ENCODE results near the gene MRPL23.

Gene MRPL23

DNA sequence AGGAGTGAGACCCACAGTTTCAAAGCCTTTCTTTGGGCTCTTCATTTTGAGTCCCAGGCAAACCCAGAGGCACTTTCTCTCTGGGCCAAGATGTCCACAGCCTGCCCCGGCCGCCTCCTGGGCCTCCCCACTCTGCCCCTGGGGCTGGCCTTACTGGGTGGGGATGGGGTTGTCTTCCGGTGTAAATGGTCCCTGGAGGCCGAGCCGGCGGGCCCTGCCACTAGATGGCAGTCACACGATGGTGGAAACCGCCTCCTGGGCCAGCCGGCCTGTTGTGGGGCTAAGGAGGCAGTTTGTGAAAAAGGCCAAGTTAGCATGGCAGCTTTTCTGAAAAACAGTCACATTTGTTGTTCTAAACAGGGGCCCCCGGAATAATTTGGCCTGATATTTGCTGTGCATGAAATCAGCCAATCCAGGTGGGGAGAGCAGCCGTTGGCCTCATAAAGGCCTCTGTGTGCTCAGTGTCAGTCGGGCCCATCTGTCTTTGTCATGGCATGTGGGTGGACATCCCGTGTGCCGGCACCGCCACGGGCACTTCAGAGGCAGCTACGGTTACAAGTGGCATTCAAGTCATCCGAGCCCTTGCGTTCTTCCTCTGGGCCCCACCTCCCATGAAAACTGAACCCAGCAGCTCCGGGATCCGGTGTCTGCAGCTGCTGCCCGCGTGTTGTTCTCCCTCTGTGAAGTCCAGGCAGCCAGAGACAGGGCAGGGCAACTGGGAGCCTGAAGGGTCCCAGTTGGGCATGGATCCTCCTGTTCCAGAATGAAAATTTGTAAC, 6.5 kb downstream of the MRPL23 start:
- no peak for TF ChIP-seq ZFP3 (CRISPR knock-in tag; IDR thresholded peaks at IDR 0.05)
- TF ChIP-seq ISL1 (CRISPR knock-in tag; IDR thresholded peaks at IDR 0.05) = no peak
- ATAC-seq = peak; percentile 86

DNA sequence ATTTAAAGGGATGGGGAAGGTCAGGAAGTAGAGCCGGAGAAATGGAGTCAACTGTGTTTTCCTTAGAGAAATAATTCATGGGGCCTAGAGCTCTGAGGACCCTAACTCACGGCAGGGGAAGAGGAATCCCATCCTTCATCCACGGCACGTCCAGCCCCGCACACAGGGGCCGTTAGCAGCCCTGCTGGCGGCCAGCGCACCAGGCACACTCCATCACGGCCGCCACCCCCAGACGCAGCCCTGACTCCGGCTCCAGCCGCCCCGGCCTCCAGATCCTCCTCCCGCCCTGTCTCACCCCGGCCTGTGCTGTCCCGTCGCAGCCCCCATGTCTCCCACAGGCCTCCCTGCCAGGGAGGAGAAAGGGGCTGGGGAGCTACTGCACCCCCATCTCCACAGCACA, 11.2 kb downstream of the MRPL23 start:
- ATAC-seq = no peak
- TF ChIP-seq ZNF70 (CRISPR knock-in tag; IDR thresholded peaks at IDR 0.05) (no peak), ESRRG (CRISPR knock-in tag; IDR thresholded peaks at IDR 0.05) (no peak), ARNTL (CRISPR knock-in tag; IDR thresholded peaks at IDR 0.05; ENCODE audit: borderline replicate concordance, low read depth) (no peak), OSR1 (CRISPR knock-in tag; IDR thresholded peaks at IDR 0.05) (no peak), ZNF565 (CRISPR knock-in tag; conservative IDR thresholded peaks at IDR 0.05; ENCODE audit: low read depth) (no peak), ZNF8 (CRISPR knock-in tag; IDR thresholded peaks at IDR 0.05) (no peak), ZC3H10 (CRISPR knock-in tag; IDR thresholded peaks at IDR 0.05) (no peak), PPARA (CRISPR knock-in tag; IDR thresholded peaks at IDR 0.05; ENCODE audit: borderline replicate concordance) (no peak), GLIS3 (CRISPR knock-in tag; IDR thresholded peaks at IDR 0.05) (no peak), CSDC2 (CRISPR knock-in tag; IDR thresholded peaks at IDR 0.05) (no peak)
- TF ChIP-seq, protein P1, sequence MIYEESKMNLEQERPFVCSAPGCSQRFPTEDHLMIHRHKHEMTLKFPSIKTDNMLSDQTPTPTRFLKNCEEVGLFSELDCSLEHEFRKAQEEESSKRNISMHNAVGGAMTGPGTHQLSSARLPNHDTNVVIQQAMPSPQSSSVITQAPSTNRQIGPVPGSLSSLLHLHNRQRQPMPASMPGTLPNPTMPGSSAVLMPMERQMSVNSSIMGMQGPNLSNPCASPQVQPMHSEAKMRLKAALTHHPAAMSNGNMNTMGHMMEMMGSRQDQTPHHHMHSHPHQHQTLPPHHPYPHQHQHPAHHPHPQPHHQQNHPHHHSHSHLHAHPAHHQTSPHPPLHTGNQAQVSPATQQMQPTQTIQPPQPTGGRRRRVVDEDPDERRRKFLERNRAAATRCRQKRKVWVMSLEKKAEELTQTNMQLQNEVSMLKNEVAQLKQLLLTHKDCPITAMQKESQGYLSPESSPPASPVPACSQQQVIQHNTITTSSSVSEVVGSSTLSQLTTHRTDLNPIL (CRISPR knock-in tag; IDR thresholded peaks at IDR 0.05; ENCODE audit: low read depth) = no peak
- TF ChIP-seq, protein P2, sequence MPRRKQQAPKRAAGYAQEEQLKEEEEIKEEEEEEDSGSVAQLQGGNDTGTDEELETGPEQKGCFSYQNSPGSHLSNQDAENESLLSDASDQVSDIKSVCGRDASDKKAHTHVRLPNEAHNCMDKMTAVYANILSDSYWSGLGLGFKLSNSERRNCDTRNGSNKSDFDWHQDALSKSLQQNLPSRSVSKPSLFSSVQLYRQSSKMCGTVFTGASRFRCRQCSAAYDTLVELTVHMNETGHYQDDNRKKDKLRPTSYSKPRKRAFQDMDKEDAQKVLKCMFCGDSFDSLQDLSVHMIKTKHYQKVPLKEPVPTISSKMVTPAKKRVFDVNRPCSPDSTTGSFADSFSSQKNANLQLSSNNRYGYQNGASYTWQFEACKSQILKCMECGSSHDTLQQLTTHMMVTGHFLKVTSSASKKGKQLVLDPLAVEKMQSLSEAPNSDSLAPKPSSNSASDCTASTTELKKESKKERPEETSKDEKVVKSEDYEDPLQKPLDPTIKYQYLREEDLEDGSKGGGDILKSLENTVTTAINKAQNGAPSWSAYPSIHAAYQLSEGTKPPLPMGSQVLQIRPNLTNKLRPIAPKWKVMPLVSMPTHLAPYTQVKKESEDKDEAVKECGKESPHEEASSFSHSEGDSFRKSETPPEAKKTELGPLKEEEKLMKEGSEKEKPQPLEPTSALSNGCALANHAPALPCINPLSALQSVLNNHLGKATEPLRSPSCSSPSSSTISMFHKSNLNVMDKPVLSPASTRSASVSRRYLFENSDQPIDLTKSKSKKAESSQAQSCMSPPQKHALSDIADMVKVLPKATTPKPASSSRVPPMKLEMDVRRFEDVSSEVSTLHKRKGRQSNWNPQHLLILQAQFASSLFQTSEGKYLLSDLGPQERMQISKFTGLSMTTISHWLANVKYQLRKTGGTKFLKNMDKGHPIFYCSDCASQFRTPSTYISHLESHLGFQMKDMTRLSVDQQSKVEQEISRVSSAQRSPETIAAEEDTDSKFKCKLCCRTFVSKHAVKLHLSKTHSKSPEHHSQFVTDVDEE (CRISPR knock-in tag; IDR thresholded peaks at IDR 0.05) = no peak
- TF ChIP-seq, protein P3, sequence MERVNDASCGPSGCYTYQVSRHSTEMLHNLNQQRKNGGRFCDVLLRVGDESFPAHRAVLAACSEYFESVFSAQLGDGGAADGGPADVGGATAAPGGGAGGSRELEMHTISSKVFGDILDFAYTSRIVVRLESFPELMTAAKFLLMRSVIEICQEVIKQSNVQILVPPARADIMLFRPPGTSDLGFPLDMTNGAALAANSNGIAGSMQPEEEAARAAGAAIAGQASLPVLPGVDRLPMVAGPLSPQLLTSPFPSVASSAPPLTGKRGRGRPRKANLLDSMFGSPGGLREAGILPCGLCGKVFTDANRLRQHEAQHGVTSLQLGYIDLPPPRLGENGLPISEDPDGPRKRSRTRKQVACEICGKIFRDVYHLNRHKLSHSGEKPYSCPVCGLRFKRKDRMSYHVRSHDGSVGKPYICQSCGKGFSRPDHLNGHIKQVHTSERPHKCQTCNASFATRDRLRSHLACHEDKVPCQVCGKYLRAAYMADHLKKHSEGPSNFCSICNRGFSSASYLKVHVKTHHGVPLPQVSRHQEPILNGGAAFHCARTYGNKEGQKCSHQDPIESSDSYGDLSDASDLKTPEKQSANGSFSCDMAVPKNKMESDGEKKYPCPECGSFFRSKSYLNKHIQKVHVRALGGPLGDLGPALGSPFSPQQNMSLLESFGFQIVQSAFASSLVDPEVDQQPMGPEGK (CRISPR knock-in tag; IDR thresholded peaks at IDR 0.05; ENCODE audit: borderline replicate concordance) = no peak

DNA sequence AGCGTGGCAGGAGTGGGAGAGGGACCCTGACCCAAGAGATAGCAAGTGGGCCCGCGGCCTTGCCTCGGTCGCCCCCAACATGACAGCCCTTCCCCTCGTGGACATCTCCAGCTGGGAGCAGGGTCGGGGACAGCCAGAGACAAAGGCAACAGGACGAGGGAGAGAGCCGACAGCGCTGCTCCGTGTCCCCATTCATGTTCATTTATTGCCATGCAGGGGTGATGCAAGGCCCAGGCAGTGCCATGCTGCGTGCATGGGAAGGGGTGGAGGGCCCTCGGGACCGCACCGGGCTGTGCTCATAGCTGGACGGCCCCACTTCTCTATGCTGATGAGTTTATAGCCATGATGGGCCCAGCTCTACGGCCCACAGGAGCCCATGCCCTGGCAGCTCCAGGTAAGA, 12.7 kb downstream of the MRPL23 start:
- TF ChIP-seq PPARA (CRISPR knock-in tag; IDR thresholded peaks at IDR 0.05; ENCODE audit: borderline replicate concordance) (no peak), CSDC2 (CRISPR knock-in tag; IDR thresholded peaks at IDR 0.05) (no peak), TOX (CRISPR knock-in tag; IDR thresholded peaks at IDR 0.05; ENCODE audit: borderline replicate concordance) (no peak), ZFP30 (CRISPR knock-in tag; IDR thresholded peaks at IDR 0.05) (no peak), TCF4 (CRISPR knock-in tag; IDR thresholded peaks at IDR 0.05; ENCODE audit: borderline replicate concordance) (no peak), ZC3H10 (CRISPR knock-in tag; IDR thresholded peaks at IDR 0.05) (no peak), GLIS3 (CRISPR knock-in tag; IDR thresholded peaks at IDR 0.05) (no peak), RARB (CRISPR knock-in tag; IDR thresholded peaks at IDR 0.05) (no peak), ZNF565 (CRISPR knock-in tag; conservative IDR thresholded peaks at IDR 0.05; ENCODE audit: low read depth) (no peak)
- no peak for ATAC-seq

DNA sequence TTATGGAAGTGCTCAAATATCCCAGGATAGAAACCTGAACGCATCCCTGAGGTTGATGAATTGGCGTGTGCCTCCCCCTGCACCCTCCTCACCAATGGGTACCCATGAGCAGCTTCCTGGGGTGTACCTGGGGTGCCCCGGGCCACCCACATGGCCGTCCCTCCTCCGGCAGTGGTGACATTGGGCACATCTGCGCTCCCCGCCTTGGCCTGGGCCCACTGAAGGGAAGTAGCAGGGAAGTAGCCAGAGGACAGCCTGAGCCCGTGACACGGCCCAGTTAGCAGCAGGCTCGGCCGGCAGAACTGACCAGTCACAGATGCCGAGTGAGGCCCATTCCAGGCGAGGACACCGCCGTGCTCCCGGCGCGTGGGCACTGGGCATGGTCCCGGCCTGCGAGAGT, 16.7 kb downstream of the MRPL23 start:
- ATAC-seq = no peak
- TF ChIP-seq ZNF8 (CRISPR knock-in tag; IDR thresholded peaks at IDR 0.05) = no peak
- TF ChIP-seq ZNF70 (CRISPR knock-in tag; IDR thresholded peaks at IDR 0.05) = no peak
- TF ChIP-seq, protein P3 (CRISPR knock-in tag; IDR thresholded peaks at IDR 0.05; ENCODE audit: borderline replicate concordance) = no peak
- TF ChIP-seq ISL1 (CRISPR knock-in tag; IDR thresholded peaks at IDR 0.05) = no peak
- no peak for TF ChIP-seq ZFP30 (CRISPR knock-in tag; IDR thresholded peaks at IDR 0.05)
- TF ChIP-seq ESRRG (CRISPR knock-in tag; IDR thresholded peaks at IDR 0.05) = no peak
- TF ChIP-seq CSDC2 (CRISPR knock-in tag; IDR thresholded peaks at IDR 0.05) = no peak
- TF ChIP-seq ARNTL (CRISPR knock-in tag; IDR thresholded peaks at IDR 0.05; ENCODE audit: borderline replicate concordance, low read depth) = no peak
- no peak for TF ChIP-seq BACH2 (CRISPR knock-in tag; IDR thresholded peaks at IDR 0.05; ENCODE audit: borderline replicate concordance)
- TF ChIP-seq, protein P4, sequence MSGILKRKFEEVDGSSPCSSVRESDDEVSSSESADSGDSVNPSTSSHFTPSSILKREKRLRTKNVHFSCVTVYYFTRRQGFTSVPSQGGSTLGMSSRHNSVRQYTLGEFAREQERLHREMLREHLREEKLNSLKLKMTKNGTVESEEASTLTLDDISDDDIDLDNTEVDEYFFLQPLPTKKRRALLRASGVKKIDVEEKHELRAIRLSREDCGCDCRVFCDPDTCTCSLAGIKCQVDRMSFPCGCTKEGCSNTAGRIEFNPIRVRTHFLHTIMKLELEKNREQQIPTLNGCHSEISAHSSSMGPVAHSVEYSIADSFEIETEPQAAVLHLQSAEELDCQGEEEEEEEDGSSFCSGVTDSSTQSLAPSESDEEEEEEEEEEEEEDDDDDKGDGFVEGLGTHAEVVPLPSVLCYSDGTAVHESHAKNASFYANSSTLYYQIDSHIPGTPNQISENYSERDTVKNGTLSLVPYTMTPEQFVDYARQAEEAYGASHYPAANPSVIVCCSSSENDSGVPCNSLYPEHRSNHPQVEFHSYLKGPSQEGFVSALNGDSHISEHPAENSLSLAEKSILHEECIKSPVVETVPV (CRISPR knock-in tag; IDR thresholded peaks at IDR 0.05) = no peak
- no peak for TF ChIP-seq RARB (CRISPR knock-in tag; IDR thresholded peaks at IDR 0.05)
- TF ChIP-seq, protein P5, sequence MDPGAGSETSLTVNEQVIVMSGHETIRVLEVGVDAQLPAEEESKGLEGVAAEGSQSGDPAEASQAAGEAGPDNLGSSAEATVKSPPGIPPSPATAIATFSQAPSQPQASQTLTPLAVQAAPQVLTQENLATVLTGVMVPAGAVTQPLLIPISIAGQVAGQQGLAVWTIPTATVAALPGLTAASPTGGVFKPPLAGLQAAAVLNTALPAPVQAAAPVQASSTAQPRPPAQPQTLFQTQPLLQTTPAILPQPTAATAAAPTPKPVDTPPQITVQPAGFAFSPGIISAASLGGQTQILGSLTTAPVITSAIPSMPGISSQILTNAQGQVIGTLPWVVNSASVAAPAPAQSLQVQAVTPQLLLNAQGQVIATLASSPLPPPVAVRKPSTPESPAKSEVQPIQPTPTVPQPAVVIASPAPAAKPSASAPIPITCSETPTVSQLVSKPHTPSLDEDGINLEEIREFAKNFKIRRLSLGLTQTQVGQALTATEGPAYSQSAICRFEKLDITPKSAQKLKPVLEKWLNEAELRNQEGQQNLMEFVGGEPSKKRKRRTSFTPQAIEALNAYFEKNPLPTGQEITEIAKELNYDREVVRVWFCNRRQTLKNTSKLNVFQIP (CRISPR knock-in tag; IDR thresholded peaks at IDR 0.05; ENCODE audit: borderline replicate concordance, low read depth) = no peak
- no peak for TF ChIP-seq ZFP3 (CRISPR knock-in tag; IDR thresholded peaks at IDR 0.05)

Data from SK-N-SH treated with all-trans-retinoic acid at 6 μM for 48 hours (cell line).